KOPT-K1 (cell line): ENCODE data around the gene CDS1.
"Not testable (repeated sequence)": the region's sequence is repeated elsewhere in the genome, so short reads cannot be mapped to it uniquely, and the experiment has no call there.

Experiments
- H3K27ac ChIP-seq: fragments of 200-600 bp; sonication (generic); 2 replicates; pipeline ENCODE4 v1.5.1; 2016; ENCODE audit warnings: antibody characterized with exemption, mild to moderate bottlenecking, low read depth, low read length; ENCODE audit not compliant: poor library complexity, severe bottlenecking
- H3K36me3 ChIP-seq: fragments of 200-600 bp; sonication (generic); 2 replicates; pipeline ENCODE4 v1.5.1; 2017; ENCODE audit warnings: antibody characterized with exemption, mild to moderate bottlenecking, low read length, moderate library complexity; ENCODE audit not compliant: insufficient read depth
- H3K9me3 ChIP-seq: fragments of 200-600 bp; sonication (generic); 2 replicates; pipeline ENCODE4 v1.5.1; 2017; ENCODE audit warnings: antibody characterized with exemption, low read length, mild to moderate bottlenecking; ENCODE audit not compliant: insufficient read depth, poor library complexity, severe bottlenecking

CDS1 gene

DNA sequence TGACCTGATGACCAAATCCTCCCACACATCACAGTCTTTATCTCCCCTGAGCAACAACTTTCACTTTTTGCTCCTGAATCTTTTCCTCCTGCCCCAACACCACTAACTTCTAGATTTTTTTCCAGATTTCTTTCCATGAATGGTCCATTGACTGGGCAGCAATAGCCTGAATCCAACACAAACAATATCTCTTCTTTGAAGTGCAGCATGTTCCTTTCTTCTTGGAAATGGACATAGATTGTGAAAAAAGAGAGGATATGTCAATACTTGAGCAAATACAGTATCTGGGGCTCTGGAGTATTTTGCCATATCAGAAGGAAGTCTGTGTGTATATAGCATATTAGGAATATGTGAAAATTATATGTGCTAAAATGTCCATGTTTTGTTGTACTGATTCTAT lies 55.2 kb downstream of the CDS1 start:
- Histone ChIP-seq H3K9me3 (no peaks in the 10 kb centered on the region), H3K36me3 (no peaks in the 10 kb centered on the region), H3K27ac (no peak overlapping the region)

GRCh38 chr4:84639145-84639544 lies 56.2 kb downstream of the CDS1 start:
- H3K27ac ChIP-seq = no peak overlapping the region
- no peaks in the 10 kb centered on the region for H3K36me3 ChIP-seq
- H3K9me3 ChIP-seq = no peaks in the 10 kb centered on the region

- Histone ChIP-seq H3K27ac (no peak overlapping the region), H3K9me3 (no peaks in the 10 kb centered on the region), H3K36me3 (no peaks in the 10 kb centered on the region)
Observed at GRCh38 chr4:84644087-84644486, 61.2 kb downstream of the CDS1 start.

DNA sequence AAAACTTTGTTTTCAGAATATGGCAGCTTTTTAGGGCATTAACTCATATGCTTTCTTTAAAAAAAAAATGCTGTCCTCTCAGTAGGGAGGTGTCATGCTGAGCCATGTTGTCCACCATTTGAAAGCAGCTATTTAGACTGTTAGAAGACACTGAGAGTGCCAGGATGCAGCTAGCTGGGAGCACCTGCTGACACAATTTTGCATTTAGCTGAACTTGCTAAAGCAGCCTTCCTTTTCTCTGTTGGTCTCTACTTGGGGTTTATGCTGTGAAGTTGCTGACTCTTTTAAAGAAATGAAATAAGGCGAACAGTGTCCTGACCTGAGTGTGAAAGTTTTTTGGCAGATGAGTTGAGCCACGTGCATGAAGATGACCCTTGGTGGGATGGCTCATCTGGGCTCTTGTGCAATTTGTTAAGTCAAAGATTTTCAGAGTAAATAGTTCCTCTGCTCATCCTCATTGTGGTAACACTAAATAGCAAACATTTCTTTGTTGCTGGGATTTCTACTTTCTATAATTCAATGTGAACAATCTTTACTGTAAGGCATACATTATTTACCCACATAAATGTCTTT lies 64.5 kb downstream of the CDS1 start:
- Histone ChIP-seq H3K36me3 (no peaks in the 10 kb centered on the region), H3K9me3 (no peaks in the 10 kb centered on the region), H3K27ac (no peak overlapping the region)

- Histone ChIP-seq H3K9me3 (no peaks in the 10 kb centered on the region), H3K27ac (no peak overlapping the region), H3K36me3 (no peaks in the 10 kb centered on the region)
Observed at GRCh38 chr4:84648178-84648577, 65.3 kb downstream of the CDS1 start.

- no peak overlapping the region for H3K27ac ChIP-seq
- no peaks in the 10 kb centered on the region for H3K9me3 ChIP-seq
- H3K36me3 ChIP-seq = no peaks in the 10 kb centered on the region
Observed at GRCh38 chr4:84648863-84649647, 66.1 kb downstream of the CDS1 start.

DNA sequence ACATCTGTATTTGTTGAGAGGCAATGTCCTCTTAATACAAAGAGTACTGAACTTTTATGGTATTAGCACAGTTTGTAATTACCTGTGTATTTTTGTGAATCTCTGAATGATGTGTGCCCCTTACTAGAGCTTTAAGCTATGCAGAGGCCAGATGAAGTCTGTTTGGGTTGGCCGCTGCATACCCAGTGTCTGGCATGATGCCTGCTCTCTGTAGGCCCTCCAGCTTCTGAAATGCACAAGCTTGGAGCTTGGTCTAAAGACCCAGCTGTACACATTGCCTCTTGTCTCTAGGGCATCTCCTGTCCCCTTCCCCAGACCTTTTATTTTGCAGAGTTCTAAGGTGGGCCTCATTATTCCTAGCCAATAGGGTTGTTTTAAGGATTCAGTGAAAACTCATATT lies 68.6 kb downstream of the CDS1 start:
- H3K36me3 ChIP-seq = no peaks in the 10 kb centered on the region
- H3K27ac ChIP-seq = no peak overlapping the region
- no peaks in the 10 kb centered on the region for H3K9me3 ChIP-seq

GRCh38 chr4:84652478-84652877 lies 69.6 kb downstream of the CDS1 start:
- Histone ChIP-seq H3K27ac (no peak overlapping the region), H3K36me3 (no peaks in the 10 kb centered on the region), H3K9me3 (no peaks in the 10 kb centered on the region)

- Histone ChIP-seq H3K27ac (no peak overlapping the region), H3K36me3 (no peaks in the 10 kb centered on the region), H3K9me3 (no peaks in the 10 kb centered on the region)
Observed at GRCh38 chr4:84660606-84661005, 77.7 kb downstream of the CDS1 start.

DNA sequence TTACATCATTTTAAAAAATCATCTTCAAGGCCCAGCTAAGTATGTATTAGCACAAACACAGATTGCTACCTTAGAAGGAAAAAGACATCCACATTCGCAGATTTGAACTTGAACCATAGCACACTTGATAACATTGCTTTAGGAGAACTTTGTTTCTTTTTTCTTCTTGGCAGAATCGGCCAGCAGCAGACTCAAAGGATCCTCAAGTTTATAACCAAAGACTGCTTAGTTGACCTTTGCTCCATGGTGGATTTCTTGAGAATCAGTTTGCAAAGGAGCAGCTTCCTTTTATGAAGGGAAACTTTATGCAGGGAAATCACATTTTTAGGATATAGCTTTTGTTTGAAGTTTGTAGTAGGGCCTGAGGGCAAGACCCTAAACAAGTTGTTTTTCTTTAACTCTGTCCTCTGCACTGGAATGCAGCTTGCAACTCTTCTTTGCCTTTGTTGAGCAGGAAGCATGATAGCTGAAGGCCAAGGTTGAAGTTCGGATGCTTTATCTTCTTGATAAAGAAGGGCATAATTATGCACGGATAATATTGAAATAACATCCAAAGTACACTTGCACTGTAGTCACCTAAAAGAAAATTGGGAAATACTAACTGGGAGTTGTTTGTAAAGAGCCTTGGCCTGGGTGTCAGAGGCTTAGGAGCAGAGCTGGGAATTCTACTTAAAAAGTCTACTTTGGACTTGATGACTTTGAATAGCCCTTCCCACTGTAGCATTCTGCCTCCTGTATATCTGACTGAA lies 78.4 kb downstream of the CDS1 start:
- Histone ChIP-seq H3K36me3 (no peaks in the 10 kb centered on the region), H3K9me3 (no peaks in the 10 kb centered on the region), H3K27ac (no peak overlapping the region)

DNA sequence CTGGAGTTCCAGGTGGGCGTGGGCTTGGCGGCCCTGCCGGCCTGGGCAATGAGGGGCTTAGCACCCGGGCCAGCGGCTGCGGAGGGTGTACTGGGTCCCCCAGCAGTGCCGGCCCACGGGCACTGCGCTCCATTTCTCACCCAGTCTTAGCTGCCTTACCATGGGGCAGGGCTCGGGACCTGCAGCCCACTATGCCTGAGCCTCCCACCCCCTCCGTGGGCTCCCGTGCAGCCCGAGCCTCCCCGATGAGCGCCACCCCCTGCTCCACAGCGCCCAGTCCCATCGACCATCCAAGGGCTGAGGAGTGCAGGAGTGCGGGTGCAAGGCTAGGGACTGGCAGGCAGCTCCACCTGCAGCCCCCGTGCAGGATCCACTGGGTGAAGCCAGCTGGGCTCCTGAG lies 81.8 kb downstream of the CDS1 start:
- H3K9me3 ChIP-seq, H3K36me3 ChIP-seq: not testable (repeated sequence)

DNA sequence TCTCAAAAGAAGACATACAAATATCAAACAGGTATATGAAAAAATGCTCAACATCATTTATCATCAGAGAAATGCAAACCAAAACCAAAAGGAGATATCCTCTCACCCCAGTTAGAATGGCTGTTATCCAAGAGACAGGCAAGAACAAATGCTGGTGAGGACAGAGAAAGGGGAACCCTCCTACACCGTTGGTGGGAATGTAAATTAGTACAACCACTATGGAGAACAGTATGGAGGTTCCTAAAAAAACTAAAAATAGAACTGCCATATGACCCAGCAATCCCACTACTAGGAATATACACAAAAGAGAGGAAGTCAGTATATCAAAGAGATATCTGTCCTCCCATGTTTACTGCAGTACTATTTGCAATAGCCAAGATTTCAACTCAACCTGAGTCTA lies 83.5 kb downstream of the CDS1 start:
- no peaks in the 10 kb centered on the region for H3K9me3 ChIP-seq
- H3K36me3 ChIP-seq = no peaks in the 10 kb centered on the region
- no peak overlapping the region for H3K27ac ChIP-seq

More for the DNA sequence above, 81.8 kb downstream of the CDS1 start:
- not testable (repeated sequence) for H3K27ac ChIP-seq

- H3K36me3 ChIP-seq = no peaks in the 10 kb centered on the region
- H3K27ac ChIP-seq = no peak overlapping the region
- no peaks in the 10 kb centered on the region for H3K9me3 ChIP-seq
Observed at GRCh38 chr4:84669201-84669600, 86.3 kb downstream of the CDS1 start.

GRCh38 chr4:84672177-84672576 lies 89.2 kb downstream of the CDS1 start:
- no peak overlapping the region for H3K27ac ChIP-seq
- no peaks in the 10 kb centered on the region for H3K9me3 ChIP-seq
- no peaks in the 10 kb centered on the region for H3K36me3 ChIP-seq

DNA sequence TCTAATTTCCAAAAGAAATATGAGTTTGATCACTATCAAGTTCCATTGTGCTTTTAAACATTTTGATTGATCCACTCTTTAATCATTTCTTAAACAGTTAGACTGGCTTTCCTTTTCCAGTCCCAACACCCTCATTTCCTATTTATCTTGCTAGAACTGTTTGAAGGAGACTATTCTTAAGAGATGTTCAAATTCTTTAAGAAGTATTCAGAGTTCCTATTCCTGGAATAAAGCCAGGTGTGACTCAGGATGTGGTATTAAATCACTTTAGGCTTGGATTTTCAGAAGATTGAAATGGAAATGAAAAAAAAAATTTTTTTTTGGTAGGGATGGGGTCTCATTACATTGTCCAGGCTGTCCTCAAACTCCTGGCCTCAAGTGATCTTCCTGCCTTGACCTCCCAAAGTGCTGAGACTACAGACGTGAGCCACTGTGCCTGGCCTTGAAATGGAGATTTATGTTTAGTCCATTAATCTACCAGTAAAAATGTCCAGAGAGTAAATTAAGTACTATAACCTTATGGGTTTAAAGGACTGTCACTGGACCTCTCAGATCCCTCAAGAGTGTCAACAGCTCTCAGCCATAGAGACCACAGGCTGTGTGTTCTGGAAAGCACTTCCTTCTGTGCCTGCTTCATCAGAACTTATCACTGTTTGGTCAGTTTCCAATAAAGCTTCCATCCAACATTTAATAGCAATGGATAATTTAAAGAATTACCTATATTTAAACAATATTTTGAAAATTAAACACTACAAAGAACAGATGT lies 90.7 kb downstream of the CDS1 start:
- Histone ChIP-seq H3K27ac (no peak overlapping the region), H3K9me3 (no peaks in the 10 kb centered on the region), H3K36me3 (no peaks in the 10 kb centered on the region)
